Activated T-helper 1 cell treated with anti-CD3 and anti-CD28 coated beads, Interleukin-12 subunit alpha, Interleukin-12 subunit beta, Interleukin-2, Interleukin-4 antibody, amounts not matched to agents 30 ng/mL and 10 ng/mL and 1 ng/mL, durations not matched to agents 14 hours and 24 hours and 36 hours (primary cell): ENCODE results near the gene CREB3L1. TPM values are rescaled to one million over a fixed set of nuclear protein-coding genes. Genes with fewer than 3 reads are reported as not detected.
A peak's percentile ranks its signal among the peaks of the same experiment; 100 is the strongest.

Experiments used
- DNase-seq: peaks from one replicate; pipeline ENCODE4 v3.0.0; 2021; ENCODE audit warnings: low spot score
- H3K27ac Mint-ChIP-seq: one replicate; pipeline ENCODE4 v1.8.0; 2021; ENCODE audit warnings: mild to moderate bottlenecking, mixed read lengths
- H3K27me3 Mint-ChIP-seq: one replicate; pipeline ENCODE4 v1.8.0; 2022; ENCODE audit warnings: mild to moderate bottlenecking, moderate library complexity, mixed read lengths; ENCODE audit not compliant: insufficient read depth
- H3K36me3 Mint-ChIP-seq: one replicate; pipeline ENCODE4 v1.8.0; 2021; ENCODE audit warnings: low read depth, mixed read lengths
- H3K4me1 Mint-ChIP-seq: one replicate; pipeline ENCODE4 v1.8.0; 2021; ENCODE audit warnings: low read depth, mixed read lengths
- H3K4me3 Mint-ChIP-seq: one replicate; pipeline ENCODE4 v1.8.0; 2021; ENCODE audit warnings: mild to moderate bottlenecking, moderate library complexity, mixed read lengths
- H3K9me3 Mint-ChIP-seq: one replicate; pipeline ENCODE4 v1.8.0; 2021; ENCODE audit warnings: mixed read lengths
- intact Hi-C: fragments of 100-400 bp; cut with micrococcal nuclease; formaldehyde crosslinking; loops from one replicate; pipeline ENCODE4 v1.15.1; 2024
- total RNA-seq: library from RNA; stranded (reverse); gene quantifications from 2 replicates; pipeline ENCODE4 v1.2.3, GENCODE V29; 2022

The CREB3L1 gene
- total RNA-seq, 1 donor from 2014 or later, result 0.39 TPM

DNA sequence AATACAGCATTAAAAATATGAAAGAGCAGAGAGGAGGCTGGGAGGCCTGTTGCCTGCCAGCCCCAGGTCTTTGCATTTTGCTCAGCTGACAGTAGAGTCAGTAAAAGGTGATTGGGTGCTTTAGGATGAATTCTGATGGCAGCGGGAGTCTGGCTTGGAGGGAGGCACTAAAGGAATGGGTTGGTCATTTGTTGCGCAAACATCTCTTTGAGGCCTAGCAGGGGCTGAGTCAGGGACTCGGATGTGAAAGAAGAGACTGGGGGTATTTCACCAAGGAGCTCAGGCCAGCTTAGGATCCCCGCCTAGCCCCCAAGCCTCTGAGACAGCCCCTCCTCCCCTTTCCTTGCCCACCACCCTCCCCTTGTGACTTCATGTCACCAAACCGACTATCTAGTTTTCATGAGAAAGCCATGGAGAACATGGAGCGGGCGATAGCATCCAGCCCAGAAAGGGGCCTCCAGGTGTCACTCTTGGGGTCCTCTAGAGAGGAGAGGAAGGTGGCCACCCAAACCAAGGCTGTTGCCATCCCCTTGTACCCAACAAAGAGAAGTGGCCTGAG is 79.5 kb downstream of the CREB3L1 start:
- Mint-ChIP-seq H3K27me3 (no peaks in the 10 kb centered on the region), H3K36me3 (no peaks in the 10 kb centered on the region), H3K4me1 (peaks cover 48% of the 10 kb centered on the region), H3K4me3 (no peak overlapping the region), H3K27ac (peak overlapping the region; percentile 32), H3K9me3 (no peaks in the 10 kb centered on the region)
- intact Hi-C loops, result no loop called here
- no peak for DNase-seq

DNA sequence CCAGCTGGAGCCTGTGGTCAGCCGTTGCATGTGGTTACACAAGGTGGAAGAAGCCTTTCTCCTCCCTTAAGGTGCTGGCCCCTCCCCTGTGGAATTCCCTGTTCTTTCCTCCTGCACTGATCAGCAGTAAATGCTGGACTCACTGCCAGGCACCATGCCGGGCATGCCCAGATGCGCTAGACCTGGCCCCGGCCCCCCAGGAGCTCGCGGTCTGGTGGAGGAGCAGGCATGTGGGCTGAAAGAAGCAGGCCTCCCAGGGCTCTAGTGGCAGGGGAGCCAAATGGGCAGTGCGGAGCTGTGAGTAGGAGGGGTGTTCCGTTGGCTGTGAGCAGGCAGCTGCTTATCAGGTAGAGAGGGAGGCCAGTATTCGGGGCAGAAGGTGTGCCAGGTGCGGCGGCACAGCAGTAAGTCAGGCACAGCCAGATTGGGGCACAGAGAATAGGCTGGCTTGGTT is 80.0 kb downstream of the CREB3L1 start:
- Mint-ChIP-seq H3K36me3 (no peaks in the 10 kb centered on the region), H3K4me1 (peaks cover 48% of the 10 kb centered on the region), H3K9me3 (no peaks in the 10 kb centered on the region), H3K4me3 (no peak overlapping the region), H3K27me3 (no peaks in the 10 kb centered on the region), H3K27ac (no peak overlapping the region)
- intact Hi-C loops, result no loop called here
- DNase-seq, result no peak

DNA sequence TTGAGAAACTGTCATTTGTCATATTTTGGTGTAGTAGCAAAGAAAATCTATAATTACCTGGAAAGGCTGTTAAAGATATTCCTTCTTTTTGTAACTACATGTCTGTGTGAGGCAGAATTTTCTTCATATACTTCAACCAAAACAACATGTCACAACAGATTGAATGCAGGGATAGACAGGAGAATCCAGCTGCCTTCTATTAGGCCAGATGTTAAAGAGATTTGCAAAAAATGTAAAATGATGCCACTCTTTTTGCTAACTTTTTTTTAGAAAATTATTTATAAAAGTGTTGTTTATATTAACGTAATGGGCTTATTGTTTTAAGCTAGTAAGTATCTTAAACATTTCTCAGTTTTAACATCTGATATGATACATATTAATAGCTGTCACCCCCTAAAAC is 82.5 kb downstream of the CREB3L1 start:
- Mint-ChIP-seq H3K27me3 (no peaks in the 10 kb centered on the region), H3K27ac (no peak overlapping the region), H3K4me3 (no peak overlapping the region), H3K36me3 (peaks cover 3% of the 10 kb centered on the region), H3K4me1 (peaks cover 32% of the 10 kb centered on the region), H3K9me3 (no peaks in the 10 kb centered on the region)
- DNase-seq, result no peak
- intact Hi-C loops, result no loop called here

DNA sequence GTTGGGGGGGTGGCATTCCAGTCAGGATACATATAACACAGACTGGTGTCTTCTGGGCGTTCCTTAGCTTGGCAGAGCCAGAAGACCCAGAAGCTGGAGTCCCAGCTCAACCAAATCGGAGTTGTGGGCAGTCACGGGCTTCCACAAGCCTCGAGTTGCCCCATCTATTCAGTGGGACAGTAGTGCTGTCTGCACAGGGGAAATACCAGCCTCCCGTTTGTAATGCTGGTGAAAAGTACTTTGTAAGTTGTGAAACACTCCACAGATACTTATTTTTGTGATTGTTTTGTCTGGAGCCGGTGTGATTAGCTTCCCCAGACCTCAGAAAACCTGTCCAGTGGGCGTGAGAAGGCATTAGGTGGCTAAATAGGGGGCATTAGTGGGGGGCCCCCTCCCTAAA is 83.4 kb downstream of the CREB3L1 start:
- Mint-ChIP-seq H3K27ac (peak overlapping the region; percentile 87), H3K36me3 (peaks cover 3% of the 10 kb centered on the region), H3K9me3 (no peaks in the 10 kb centered on the region), H3K4me3 (peak overlapping the region; percentile 78), H3K27me3 (no peaks in the 10 kb centered on the region), H3K4me1 (peaks cover 37% of the 10 kb centered on the region)
- intact Hi-C loops, result loop anchor here (1.0 kb wide), 1 partner anchor 12 kb away; no protein-coding TSS in a partner anchor
- DNase-seq, result no peak

DNA sequence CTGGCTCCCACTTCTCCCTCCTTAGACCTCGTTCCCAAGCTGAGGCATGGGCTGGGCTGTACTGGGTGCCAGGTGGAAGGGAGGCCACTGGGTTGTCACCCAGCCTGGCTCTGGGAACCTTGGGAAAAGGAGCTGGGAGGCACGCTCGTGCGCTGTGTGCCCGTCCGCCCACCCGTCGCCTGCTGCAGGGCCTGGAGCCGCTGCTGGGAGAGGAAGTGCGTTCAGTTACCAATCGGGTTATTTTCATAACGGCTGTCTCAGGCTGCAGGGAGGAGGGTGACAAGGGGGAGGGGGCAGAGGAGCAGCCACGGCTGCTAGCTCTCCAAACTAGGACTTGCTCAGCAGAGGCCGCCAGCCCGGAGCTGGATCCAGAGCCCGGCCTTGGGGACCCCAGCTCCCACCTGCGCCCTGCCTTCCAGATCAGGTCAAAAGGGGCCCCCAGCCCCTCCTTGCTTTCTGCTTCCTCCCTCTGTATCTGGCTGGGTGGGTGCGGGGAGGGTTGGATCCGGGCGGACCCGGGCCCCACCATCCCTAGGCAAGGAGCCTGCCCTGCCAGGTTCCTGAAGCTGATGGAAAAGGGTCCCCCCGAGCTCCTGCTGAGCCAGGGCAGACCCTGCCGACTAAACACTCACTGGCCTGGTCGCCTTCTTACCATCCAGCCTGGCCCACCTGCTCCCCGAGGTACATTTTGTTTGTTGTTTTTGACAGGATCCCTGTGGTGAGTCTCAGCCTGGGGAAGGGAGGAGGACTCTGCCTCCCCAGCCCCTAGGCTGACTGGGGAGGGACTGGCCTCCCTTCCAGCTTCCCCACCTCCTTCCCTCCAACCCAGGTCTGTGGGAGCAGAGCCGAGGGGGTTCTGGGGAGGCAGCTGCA is 84.1 kb downstream of the CREB3L1 start:
- peaks cover 3% of the 10 kb centered on the region for H3K36me3 Mint-ChIP-seq
- H3K4me3 Mint-ChIP-seq, result peak overlapping the region; percentile 78
- no peaks in the 10 kb centered on the region for H3K9me3 Mint-ChIP-seq
- peak; percentile 52 for DNase-seq
- peak overlapping the region; percentile 87 for H3K27ac Mint-ChIP-seq
- peaks cover 35% of the 10 kb centered on the region for H3K4me1 Mint-ChIP-seq
- intact Hi-C loops, result loop anchor here (1.0 kb wide), 1 partner anchor 12 kb away; no protein-coding TSS in a partner anchor
- no peaks in the 10 kb centered on the region for H3K27me3 Mint-ChIP-seq

DNA sequence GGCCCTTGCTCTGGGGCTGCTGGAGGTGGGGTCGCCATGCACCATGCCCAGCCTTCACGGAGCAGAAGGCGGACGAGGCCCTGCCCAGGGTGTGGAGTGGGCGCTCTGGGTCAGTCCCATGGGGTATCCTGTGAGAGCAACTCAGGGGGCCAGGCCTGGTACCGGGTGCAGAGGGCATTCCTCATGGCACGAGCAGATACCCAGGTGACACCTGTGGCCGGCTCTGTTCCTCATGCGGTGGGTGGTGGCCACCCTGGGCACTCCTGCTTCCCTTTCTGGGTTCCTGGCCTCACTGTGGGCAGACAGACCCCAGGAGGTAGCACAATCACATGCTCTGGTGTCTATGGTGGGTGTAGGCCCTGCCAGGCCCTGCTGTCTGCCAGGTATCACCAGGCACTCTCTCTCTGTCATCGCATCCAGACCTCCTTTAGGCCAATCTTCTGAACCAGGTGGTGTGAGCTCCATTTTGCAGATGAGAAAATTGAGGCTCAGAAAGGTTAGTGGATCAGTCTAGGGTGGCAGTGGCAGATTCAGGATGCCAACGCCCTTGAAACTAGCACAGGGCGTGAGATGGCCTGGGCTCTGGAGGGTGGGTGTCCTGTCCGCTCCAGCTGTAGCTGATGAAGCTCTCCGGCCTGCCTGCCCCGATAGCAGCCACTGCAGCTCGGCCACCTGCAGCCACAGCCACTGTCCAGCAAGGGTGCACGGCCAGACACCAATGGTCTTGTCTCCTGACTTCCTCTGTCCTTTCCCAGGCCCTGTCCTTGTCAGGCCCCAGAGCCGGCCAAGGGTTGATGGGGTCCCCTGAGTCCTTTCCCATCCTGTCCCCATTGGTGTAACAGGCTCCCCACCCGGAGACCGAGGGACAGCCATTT is 84.9 kb downstream of the CREB3L1 start:
- peak overlapping the region; percentile 34 for H3K27ac Mint-ChIP-seq
- H3K4me3 Mint-ChIP-seq, result peak overlapping the region; percentile 78
- peaks cover 3% of the 10 kb centered on the region for H3K36me3 Mint-ChIP-seq
- intact Hi-C loops, result no loop called here
- H3K4me1 Mint-ChIP-seq, result peaks cover 33% of the 10 kb centered on the region
- H3K27me3 Mint-ChIP-seq, result no peaks in the 10 kb centered on the region
- DNase-seq, result no peak
- no peaks in the 10 kb centered on the region for H3K9me3 Mint-ChIP-seq

DNA sequence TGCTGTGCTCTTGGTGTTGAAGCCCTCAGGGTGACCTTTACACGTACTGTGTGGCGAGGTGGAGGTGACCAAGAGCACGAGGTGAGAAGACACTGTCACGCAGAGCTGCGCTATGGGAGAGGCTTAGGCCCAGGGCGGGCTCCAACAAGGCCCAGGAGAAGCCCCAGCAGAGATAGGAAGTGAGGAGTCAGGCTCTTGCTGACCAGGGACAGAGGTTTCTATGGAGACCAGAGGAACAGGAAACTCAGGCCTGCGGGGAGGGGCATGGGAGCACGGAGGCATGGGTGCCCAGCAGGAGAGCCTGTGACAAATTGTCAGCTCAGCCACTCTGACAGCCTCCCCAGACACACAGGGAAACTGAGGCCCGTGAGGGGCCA is 85.6 kb downstream of the CREB3L1 start:
- no peak for DNase-seq
- intact Hi-C loops, result no loop called here
- H3K9me3 Mint-ChIP-seq, result no peaks in the 10 kb centered on the region
- peaks cover 4% of the 10 kb centered on the region for H3K36me3 Mint-ChIP-seq
- peaks cover 34% of the 10 kb centered on the region for H3K4me1 Mint-ChIP-seq
- peak overlapping the region; percentile 34 for H3K27ac Mint-ChIP-seq
- peak overlapping the region; percentile 24 for H3K4me3 Mint-ChIP-seq
- no peaks in the 10 kb centered on the region for H3K27me3 Mint-ChIP-seq

DNA sequence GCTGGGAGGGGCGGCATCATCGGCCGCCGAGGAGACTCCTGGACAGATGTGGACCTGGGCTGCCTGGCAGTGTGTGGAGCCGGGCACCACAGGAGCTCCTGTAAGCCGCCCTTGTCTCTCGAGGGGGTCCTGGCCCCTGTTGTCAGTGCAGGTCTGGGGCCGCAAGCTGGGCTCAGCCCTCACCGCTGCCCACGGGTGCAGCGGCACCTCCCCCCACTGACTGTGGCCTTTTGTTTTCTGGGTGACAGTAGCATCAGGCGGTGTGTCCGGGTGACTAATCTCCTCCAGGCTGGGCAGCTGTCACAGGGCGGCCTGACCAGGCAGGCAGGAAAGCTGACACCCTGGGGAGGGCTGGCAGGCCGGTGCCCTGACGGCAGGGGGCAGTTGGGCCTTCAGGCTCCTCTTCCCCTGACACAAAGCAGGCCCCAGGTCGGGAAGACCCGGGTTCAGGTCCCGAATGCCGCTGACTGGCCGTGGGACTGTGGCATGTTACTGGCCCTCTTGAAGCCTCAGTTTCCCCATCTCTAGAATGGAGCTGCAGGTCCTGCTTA is 86.1 kb downstream of the CREB3L1 start:
- H3K9me3 Mint-ChIP-seq, result no peaks in the 10 kb centered on the region
- peaks cover 34% of the 10 kb centered on the region for H3K4me1 Mint-ChIP-seq
- no peak overlapping the region for H3K27ac Mint-ChIP-seq
- H3K4me3 Mint-ChIP-seq, result no peak overlapping the region
- H3K27me3 Mint-ChIP-seq, result no peaks in the 10 kb centered on the region
- no peak for DNase-seq
- H3K36me3 Mint-ChIP-seq, result peaks cover 9% of the 10 kb centered on the region
- intact Hi-C loops, result no loop called here

DNA sequence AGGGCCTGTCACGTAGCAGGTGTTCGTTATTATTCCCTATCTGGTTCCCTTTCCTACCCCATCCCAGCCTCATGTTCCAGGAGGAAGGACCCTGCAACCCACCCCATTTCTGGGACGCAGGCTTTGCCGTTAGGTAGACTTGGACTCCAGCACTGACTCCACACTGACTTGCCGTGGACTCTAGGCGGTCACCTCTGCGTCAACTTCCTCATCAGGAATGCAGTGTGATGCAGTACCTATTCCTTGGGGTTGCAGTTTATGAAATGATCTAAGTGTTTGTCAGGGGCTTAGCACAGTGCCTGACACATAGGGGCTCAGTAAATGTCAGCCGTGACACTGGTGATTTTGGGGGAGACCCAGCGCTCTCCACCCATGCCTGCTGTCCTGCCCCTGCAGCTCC is 86.6 kb downstream of the CREB3L1 start:
- Mint-ChIP-seq H3K27me3 (no peaks in the 10 kb centered on the region), H3K4me3 (no peak overlapping the region), H3K4me1 (peaks cover 34% of the 10 kb centered on the region), H3K27ac (no peak overlapping the region), H3K36me3 (peaks cover 10% of the 10 kb centered on the region), H3K9me3 (no peaks in the 10 kb centered on the region)
- no peak for DNase-seq
- intact Hi-C loops, result no loop called here

DNA sequence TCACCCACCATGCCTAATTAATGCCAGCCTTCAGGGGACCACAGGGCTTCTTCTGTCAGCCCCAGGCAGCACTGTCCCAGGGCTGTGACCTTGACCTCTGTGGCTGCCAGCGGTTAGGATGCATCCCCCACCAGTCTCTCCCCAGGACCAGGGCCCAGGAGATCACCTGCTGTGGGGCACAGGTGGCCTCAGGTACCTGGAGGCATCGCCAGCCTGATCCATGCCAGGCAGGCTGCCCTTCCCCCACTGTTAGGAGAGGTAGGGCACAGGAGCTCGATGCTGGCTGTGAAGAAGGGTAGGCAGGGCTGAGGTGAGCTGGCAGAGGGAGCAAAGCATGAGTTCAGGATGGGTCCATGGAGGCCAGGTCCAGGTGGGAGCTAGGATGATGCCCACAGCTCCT is 87.3 kb downstream of the CREB3L1 start:
- no peak for DNase-seq
- H3K9me3 Mint-ChIP-seq, result no peaks in the 10 kb centered on the region
- intact Hi-C loops, result loop anchor here (5.0 kb wide), 1 partner anchor 127 kb away; no protein-coding TSS in a partner anchor
- no peak overlapping the region for H3K27ac Mint-ChIP-seq
- peaks cover 15% of the 10 kb centered on the region for H3K36me3 Mint-ChIP-seq
- H3K4me1 Mint-ChIP-seq, result peaks cover 34% of the 10 kb centered on the region
- no peak overlapping the region for H3K4me3 Mint-ChIP-seq
- H3K27me3 Mint-ChIP-seq, result no peaks in the 10 kb centered on the region

DNA sequence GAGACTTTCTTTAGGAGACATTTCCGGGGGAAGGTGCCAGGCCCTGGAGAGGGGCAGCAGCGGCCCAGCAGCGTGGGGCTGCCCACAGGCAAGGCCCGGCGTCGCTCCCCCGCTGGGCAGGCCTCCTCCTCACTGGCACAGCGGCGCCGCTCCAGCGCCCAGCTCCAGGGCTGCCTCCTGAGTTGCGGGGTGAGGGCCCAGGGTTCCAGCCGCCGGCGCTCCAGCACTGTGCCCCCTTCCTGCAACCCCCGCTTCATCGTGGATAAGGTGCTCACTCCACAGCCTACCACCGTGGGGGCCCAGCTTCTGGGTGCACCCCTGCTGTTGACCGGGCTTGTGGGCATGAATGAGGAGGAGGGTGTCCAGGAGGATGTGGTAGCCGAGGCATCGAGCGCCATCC is 88.8 kb downstream of the CREB3L1 start:
- no peak overlapping the region for H3K4me3 Mint-ChIP-seq
- no peaks in the 10 kb centered on the region for H3K9me3 Mint-ChIP-seq
- no peak overlapping the region for H3K27ac Mint-ChIP-seq
- peaks cover 17% of the 10 kb centered on the region for H3K36me3 Mint-ChIP-seq
- peaks cover 21% of the 10 kb centered on the region for H3K4me1 Mint-ChIP-seq
- H3K27me3 Mint-ChIP-seq, result no peaks in the 10 kb centered on the region
- no peak for DNase-seq
- intact Hi-C loops, result loop anchor here (2.0 to 5.0 kb wide), 2 partner anchors 15 to 129 kb away; partner anchors contain the start of gene MDK

DNA sequence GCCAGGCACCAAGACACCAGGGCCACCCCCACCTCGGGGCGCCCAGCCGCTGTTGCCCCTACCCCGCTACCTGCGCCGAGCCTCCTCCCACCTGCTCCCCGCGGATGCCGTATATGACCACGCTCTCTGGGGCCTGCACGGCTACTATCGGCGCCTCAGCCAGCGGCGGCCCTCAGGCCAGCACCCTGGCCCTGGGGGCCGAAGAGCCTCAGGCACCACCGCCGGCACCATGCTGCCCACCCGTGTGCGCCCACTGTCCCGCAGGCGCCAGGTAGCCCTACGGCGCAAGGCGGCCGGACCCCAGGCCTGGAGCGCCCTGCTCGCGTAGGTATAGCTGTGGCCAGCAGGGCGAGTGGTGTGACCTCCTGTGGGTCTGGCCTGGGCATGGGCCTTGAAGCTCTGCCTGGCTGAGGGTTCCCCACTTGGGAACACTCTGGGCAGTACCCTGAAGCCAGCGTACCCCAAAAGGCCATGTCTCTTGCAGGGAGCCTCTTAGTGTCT is 89.2 kb downstream of the CREB3L1 start:
- no peaks in the 10 kb centered on the region for H3K9me3 Mint-ChIP-seq
- intact Hi-C loops, result loop anchor here (1.0 to 5.0 kb wide), 3 partner anchors 14 to 129 kb away; partner anchors contain the start of gene MDK
- H3K4me1 Mint-ChIP-seq, result peaks cover 21% of the 10 kb centered on the region
- no peak for DNase-seq
- H3K27ac Mint-ChIP-seq, result no peak overlapping the region
- H3K27me3 Mint-ChIP-seq, result no peaks in the 10 kb centered on the region
- H3K4me3 Mint-ChIP-seq, result no peak overlapping the region
- H3K36me3 Mint-ChIP-seq, result peaks cover 17% of the 10 kb centered on the region
